CD14-positive monocyte (primary cell): ENCODE results near the gene LAMC1. TPM values are rescaled to one million over a fixed set of nuclear protein-coding genes. Genes with fewer than 3 reads are reported as not detected.

Experiments used
- DNase-seq, 3 donors: peaks; one replicate each; pipeline ENCODE4 v3.0.0-alpha.2; 2011 to 2022
- H2AFZ ChIP-seq: 2 replicates; pipeline ENCODE4 v1.6.0; 2012; ENCODE audit warnings: mild to moderate bottlenecking, low read depth, low read length, inconsistent platforms; ENCODE audit not compliant: insufficient read depth, poor library complexity, severe bottlenecking
- H3K27ac ChIP-seq, 2 donors: 1 replicate in 1 of 2; 2 replicates in 1 of 2; pipeline ENCODE4 v1.5.1; 2012 to 2013; ENCODE audit warnings: low read length in 2 of 2, control low read depth in 1 of 2, inconsistent platforms in 1 of 2, low read depth in 1 of 2, mild to moderate bottlenecking in 1 of 2
- H3K27me3 ChIP-seq, 2 donors: one replicate each; pipeline versions ENCODE4 v1.6.0 to v1.6.1; 2011 to 2013; ENCODE audit warnings: low read length in 2 of 2; ENCODE audit not compliant: control insufficient read depth in 2 of 2, insufficient read depth in 2 of 2
- H3K36me3 ChIP-seq, 2 donors: replicated peaks in 1 of 2; 1 replicate in 1 of 2; 2 replicates in 1 of 2; pipeline versions ENCODE4 v1.5.1 to v1.6.1; 2012 to 2013; ENCODE audit warnings: low read length in 2 of 2, control low read depth in 1 of 2, inconsistent platforms in 1 of 2, mild to moderate bottlenecking in 1 of 2; ENCODE audit not compliant: insufficient read depth in 2 of 2, control insufficient read depth in 1 of 2
- H3K4me1 ChIP-seq, 2 donors: 1 replicate in 1 of 2; 2 replicates in 1 of 2; pipeline versions ENCODE4 v1.5.1 to v1.6.1; 2012 to 2013; ENCODE audit warnings: low read length in 2 of 2, control low read depth in 1 of 2, inconsistent platforms in 1 of 2, mild to moderate bottlenecking in 1 of 2, moderate library complexity in 1 of 2; ENCODE audit not compliant: insufficient read depth in 2 of 2, control insufficient read depth in 1 of 2
- H3K4me2 ChIP-seq: replicated peaks from 2 replicates; pipeline ENCODE3; 2012; ENCODE audit warnings: low read length, moderate library complexity, mild to moderate bottlenecking; ENCODE audit not compliant: poor library complexity, severe bottlenecking; ENCODE audit errors: extremely low read depth
- H3K4me3 ChIP-seq, 3 experiments: fragments of 200-600 bp in 1 of 3; sonication (generic) in 1 of 3; replicated peaks in 1 of 3; 1 replicate in 2 of 3; 2 replicates in 1 of 3; pipeline ENCODE4 v1.5.1; 2011 to 2013; ENCODE audit warnings: low read length in 3 of 3, mild to moderate bottlenecking in 3 of 3, control low read depth in 2 of 3, low read depth in 2 of 3, inconsistent platforms in 1 of 3, moderate library complexity in 1 of 3
- H3K79me2 ChIP-seq: 2 replicates; pipeline ENCODE4 v1.6.0; 2012; ENCODE audit warnings: mild to moderate bottlenecking, control low read depth, inconsistent platforms, low read length, moderate library complexity; ENCODE audit not compliant: insufficient read depth
- H3K9ac ChIP-seq: 2 replicates; pipeline ENCODE4 v1.6.0; 2017; ENCODE audit warnings: low read length, mild to moderate bottlenecking; ENCODE audit not compliant: insufficient read depth, poor library complexity, severe bottlenecking
- H3K9me3 ChIP-seq, 2 donors: replicated peaks in 1 of 2; 1 replicate in 1 of 2; 2 replicates in 1 of 2; pipeline versions ENCODE4 v1.5.1 to v1.6.1; 2012 to 2013; ENCODE audit warnings: low read length in 2 of 2, control low read depth in 1 of 2; ENCODE audit not compliant: control insufficient read depth in 1 of 2, insufficient read depth in 1 of 2
- H4K20me1 ChIP-seq: 2 replicates; pipeline ENCODE4 v1.6.0; 2012; ENCODE audit warnings: mild to moderate bottlenecking, low read length, control low read depth, moderate library complexity; ENCODE audit not compliant: insufficient read depth
- H3K27ac Mint-ChIP-seq, 7 donors: one replicate each; pipeline ENCODE4 v1.8.0; 2020; ENCODE audit warnings: mild to moderate bottlenecking in 7 of 7, mixed read lengths in 7 of 7, moderate library complexity in 6 of 7, inconsistent platforms in 2 of 7
- H3K27me3 Mint-ChIP-seq, 3 donors: one replicate each; pipeline ENCODE4 v1.8.0; 2021 to 2022; ENCODE audit warnings: low read depth in 3 of 3, mild to moderate bottlenecking in 3 of 3, mixed read lengths in 3 of 3, moderate library complexity in 3 of 3, inconsistent platforms in 1 of 3
- H3K36me3 Mint-ChIP-seq, 2 donors: one replicate each; pipeline ENCODE4 v1.8.0; 2020; ENCODE audit warnings: mixed read lengths in 2 of 2, inconsistent platforms in 1 of 2, mild to moderate bottlenecking in 1 of 2
- H3K4me1 Mint-ChIP-seq: one replicate; pipeline ENCODE4 v1.8.0; 2020; ENCODE audit warnings: mild to moderate bottlenecking, mixed read lengths
- H3K4me3 Mint-ChIP-seq, 2 donors: one replicate each; pipeline ENCODE4 v1.8.0; 2020; ENCODE audit warnings: mild to moderate bottlenecking in 2 of 2, mixed read lengths in 2 of 2, moderate library complexity in 1 of 2
- H3K9me3 Mint-ChIP-seq, 7 donors: one replicate each; pipeline ENCODE4 v1.8.0; 2020 to 2022; ENCODE audit warnings: mixed read lengths in 7 of 7, mild to moderate bottlenecking in 6 of 7, moderate library complexity in 6 of 7, inconsistent platforms in 2 of 7
- WGBS: methylation state at CpG from one replicate; pipeline ENCODE4 v1.1.5; 2013; ENCODE audit warnings: missing lambda C conversion rate; ENCODE audit not compliant: insufficient coverage; 5-methylcytosine and 5-hydroxymethylcytosine counted together
- intact Hi-C, 2 donors: fragments of 100-400 bp; cut with micrococcal nuclease; formaldehyde crosslinking; loops; one replicate each; pipeline versions ENCODE4 v1.15.0 to v1.15.1; 2023
- polyA plus RNA-seq, 3 donors: library from polyadenylated mRNA; depleted of rRNA in 1 of 3; unstranded in 2 of 3; stranded (reverse) in 1 of 3; fragments of 300-500 nt in 2 of 3; fragments of >200 nt in 1 of 3; fragmentation: Illumina TruSeq in 2 of 3; gene quantifications; 1 replicate in 2 of 3; 2 replicates in 1 of 3; pipeline ENCODE4 v1.2.3, GENCODE V29; 2012 to 2021
- TF ChIP-seq, protein P1 (sequence below): fragments of 200-600 bp; IDR thresholded peaks from one replicate; pipeline ENCODE4 v1.8.0; 2022; ENCODE audit warnings: antibody characterized with exemption, mild to moderate bottlenecking

The LAMC1 gene
- polyA plus RNA-seq, 3 donors: 0.34 to 1.7 (median 0.95) TPM

DNA sequence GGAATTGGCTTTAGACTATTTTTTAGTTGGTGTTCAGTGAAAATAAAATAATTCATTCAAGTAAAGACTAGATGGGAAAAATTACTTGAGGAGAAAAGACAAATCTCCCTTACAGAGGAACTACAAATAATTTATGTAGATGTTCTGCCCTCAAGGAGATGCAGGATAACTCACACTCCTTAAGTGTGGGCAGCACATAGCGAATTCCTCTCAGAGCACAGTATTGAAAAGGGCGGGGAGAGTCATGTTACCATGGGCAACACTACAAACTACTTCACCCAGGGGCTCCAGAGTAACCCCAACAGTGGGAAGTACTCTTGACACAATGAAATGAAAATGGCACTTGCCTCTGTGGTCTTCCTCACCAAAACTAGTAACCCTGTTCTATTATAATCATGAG is 142.2 kb downstream of the LAMC1 start:
- H4K20me1 ChIP-seq: no peaks in the 10 kb centered on the region
- no peak overlapping the region for H2AFZ ChIP-seq
- H3K9ac ChIP-seq: no peak overlapping the region
- no peak overlapping the region for H3K27ac Mint-ChIP-seq
- H3K9me3 ChIP-seq: peaks cover 0 to 3% of the 10 kb centered on the region in 2 donors
- H3K36me3 ChIP-seq: no peaks in the 10 kb centered on the region
- no peaks in the 10 kb centered on the region for H3K36me3 Mint-ChIP-seq
- TF ChIP-seq, protein P1, sequence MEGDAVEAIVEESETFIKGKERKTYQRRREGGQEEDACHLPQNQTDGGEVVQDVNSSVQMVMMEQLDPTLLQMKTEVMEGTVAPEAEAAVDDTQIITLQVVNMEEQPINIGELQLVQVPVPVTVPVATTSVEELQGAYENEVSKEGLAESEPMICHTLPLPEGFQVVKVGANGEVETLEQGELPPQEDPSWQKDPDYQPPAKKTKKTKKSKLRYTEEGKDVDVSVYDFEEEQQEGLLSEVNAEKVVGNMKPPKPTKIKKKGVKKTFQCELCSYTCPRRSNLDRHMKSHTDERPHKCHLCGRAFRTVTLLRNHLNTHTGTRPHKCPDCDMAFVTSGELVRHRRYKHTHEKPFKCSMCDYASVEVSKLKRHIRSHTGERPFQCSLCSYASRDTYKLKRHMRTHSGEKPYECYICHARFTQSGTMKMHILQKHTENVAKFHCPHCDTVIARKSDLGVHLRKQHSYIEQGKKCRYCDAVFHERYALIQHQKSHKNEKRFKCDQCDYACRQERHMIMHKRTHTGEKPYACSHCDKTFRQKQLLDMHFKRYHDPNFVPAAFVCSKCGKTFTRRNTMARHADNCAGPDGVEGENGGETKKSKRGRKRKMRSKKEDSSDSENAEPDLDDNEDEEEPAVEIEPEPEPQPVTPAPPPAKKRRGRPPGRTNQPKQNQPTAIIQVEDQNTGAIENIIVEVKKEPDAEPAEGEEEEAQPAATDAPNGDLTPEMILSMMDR: no peak
- no peak for DNase-seq
- no peaks in the 10 kb centered on the region for H3K4me1 ChIP-seq
- H3K9me3 Mint-ChIP-seq: peaks cover 0 to 4% (median under 1%) of the 10 kb centered on the region in 7 donors
- H3K79me2 ChIP-seq: no peaks in the 10 kb centered on the region
- intact Hi-C loops: no loop called here
- H3K27me3 Mint-ChIP-seq: peaks cover under 1 to 3% (median 3%) of the 10 kb centered on the region in 3 donors
- 83% methylated on average over 2 of the region's 2 CpGs for WGBS
- no peaks in the 10 kb centered on the region for H3K4me1 Mint-ChIP-seq
- H3K4me2 ChIP-seq: no peak overlapping the region
- H3K27ac ChIP-seq: no peak overlapping the region
- no peak overlapping the region for H3K4me3 Mint-ChIP-seq
- no peaks in the 10 kb centered on the region for H3K27me3 ChIP-seq
- H3K4me3 ChIP-seq: no peak overlapping the region

DNA sequence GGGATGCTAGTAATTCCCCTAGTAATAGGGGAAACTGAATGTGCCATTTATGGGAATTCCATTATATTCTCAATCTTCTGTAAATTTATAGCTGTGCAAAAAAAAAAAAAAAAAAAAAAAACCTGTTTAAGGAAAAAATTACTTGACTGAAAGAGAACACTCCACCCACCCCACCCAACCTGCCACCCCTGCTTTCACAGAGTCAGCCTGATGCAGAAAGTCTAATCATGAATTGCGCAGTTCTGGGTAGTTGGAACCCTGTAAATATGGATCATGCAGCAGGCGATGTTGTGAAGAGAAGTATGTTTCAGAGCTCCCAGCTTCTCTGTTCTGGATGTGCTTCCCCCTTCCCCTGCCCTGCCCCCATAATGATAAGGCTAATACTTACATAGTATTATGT is 143.2 kb downstream of the LAMC1 start:
- no peak overlapping the region for H3K27ac ChIP-seq
- Mint-ChIP-seq H3K36me3 (no peaks in the 10 kb centered on the region), H3K4me3 (no peak overlapping the region), H3K4me1 (no peaks in the 10 kb centered on the region), H3K27me3 (peaks cover 3 to 5% (median 3%) of the 10 kb centered on the region in 3 donors), H3K9me3 (peaks cover 0 to 4% (median 0%) of the 10 kb centered on the region in 7 donors), H3K27ac (no peak overlapping the region)
- H2AFZ ChIP-seq: no peak overlapping the region
- no CpG with 5 or more reads among the region's 2 CpGs for WGBS
- no peak overlapping the region for H3K4me3 ChIP-seq
- no peaks in the 10 kb centered on the region for H3K4me1 ChIP-seq
- intact Hi-C loops: no loop called here
- H3K79me2 ChIP-seq: no peaks in the 10 kb centered on the region
- H3K9me3 ChIP-seq: no peaks in the 10 kb centered on the region
- no peaks in the 10 kb centered on the region for H4K20me1 ChIP-seq
- H3K4me2 ChIP-seq: no peak overlapping the region
- no peaks in the 10 kb centered on the region for H3K36me3 ChIP-seq
- H3K27me3 ChIP-seq: no peaks in the 10 kb centered on the region
- no peak overlapping the region for H3K9ac ChIP-seq
- DNase-seq: no peak
- TF ChIP-seq, protein P1: no peak
